Prostate gland (tissue), 2 donors: ENCODE data around the gene GRIK3.

Source experiments
- POLR2A ChIP-seq: fragments of 450-650 bp; IDR thresholded peaks from one replicate; pipeline ENCODE4 v1.6.1; 2016; ENCODE audit warnings: antibody characterized with exemption, mild to moderate bottlenecking
- POLR2AphosphoS5 ChIP-seq: sonication (generic); formaldehyde crosslinking; IDR thresholded peaks from one replicate; pipeline ENCODE4 v1.6.1; 2017; ENCODE audit warnings: antibody characterized with exemption
- TF ChIP-seq, protein P1 (sequence below), 4 experiments: fragments of 200-600 bp in 2 of 4; fragments of 450-650 bp in 2 of 4; sonication (generic) in 2 of 4; IDR thresholded peaks; 1 replicate in 3 of 4; 2 replicates in 1 of 4; pipeline ENCODE4 v1.5.1; 2016 to 2019; ENCODE audit warnings: antibody characterized with exemption in 4 of 4, mild to moderate bottlenecking in 2 of 4, moderate library complexity in 2 of 4

DNA sequence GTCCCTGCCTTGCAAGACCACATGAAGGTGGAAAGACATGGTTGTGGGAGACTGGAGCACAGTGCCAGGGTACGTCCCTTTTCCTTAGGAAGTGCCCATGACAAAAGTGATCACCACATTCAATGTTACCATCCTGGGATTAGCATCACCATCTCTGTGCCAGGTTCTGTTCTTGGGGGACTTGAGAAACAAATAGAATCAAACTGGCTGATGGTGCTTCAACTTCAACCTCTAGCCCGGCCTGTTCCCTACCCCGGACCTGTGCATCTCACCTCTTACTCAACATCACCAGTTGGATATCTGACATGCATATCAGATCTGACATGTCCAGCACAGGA, 153.3 kb downstream of the GRIK3 start:
- TF ChIP-seq, protein P1, sequence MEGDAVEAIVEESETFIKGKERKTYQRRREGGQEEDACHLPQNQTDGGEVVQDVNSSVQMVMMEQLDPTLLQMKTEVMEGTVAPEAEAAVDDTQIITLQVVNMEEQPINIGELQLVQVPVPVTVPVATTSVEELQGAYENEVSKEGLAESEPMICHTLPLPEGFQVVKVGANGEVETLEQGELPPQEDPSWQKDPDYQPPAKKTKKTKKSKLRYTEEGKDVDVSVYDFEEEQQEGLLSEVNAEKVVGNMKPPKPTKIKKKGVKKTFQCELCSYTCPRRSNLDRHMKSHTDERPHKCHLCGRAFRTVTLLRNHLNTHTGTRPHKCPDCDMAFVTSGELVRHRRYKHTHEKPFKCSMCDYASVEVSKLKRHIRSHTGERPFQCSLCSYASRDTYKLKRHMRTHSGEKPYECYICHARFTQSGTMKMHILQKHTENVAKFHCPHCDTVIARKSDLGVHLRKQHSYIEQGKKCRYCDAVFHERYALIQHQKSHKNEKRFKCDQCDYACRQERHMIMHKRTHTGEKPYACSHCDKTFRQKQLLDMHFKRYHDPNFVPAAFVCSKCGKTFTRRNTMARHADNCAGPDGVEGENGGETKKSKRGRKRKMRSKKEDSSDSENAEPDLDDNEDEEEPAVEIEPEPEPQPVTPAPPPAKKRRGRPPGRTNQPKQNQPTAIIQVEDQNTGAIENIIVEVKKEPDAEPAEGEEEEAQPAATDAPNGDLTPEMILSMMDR (IDR thresholded peaks at IDR 0.05): no peak
- TF ChIP-seq POLR2A (no peak), POLR2AphosphoS5 (no peak)
